Amygdala (tissue), 56 donors: ENCODE results near the gene PRR3.
"Not testable (repeated sequence)": the region's sequence is repeated elsewhere in the genome, so short reads cannot be mapped to it uniquely, and the experiment has no call there.

Experiments used
- DNase-seq, 56 donors: peaks; one replicate each; lab custom pipeline; 2025; lab: John Stamatoyannopoulos, UW

PRR3 gene, protein sequence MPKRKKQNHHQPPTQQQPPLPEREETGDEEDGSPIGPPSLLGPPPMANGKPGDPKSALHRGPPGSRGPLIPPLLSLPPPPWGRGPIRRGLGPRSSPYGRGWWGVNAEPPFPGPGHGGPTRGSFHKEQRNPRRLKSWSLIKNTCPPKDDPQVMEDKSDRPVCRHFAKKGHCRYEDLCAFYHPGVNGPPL

DNA sequence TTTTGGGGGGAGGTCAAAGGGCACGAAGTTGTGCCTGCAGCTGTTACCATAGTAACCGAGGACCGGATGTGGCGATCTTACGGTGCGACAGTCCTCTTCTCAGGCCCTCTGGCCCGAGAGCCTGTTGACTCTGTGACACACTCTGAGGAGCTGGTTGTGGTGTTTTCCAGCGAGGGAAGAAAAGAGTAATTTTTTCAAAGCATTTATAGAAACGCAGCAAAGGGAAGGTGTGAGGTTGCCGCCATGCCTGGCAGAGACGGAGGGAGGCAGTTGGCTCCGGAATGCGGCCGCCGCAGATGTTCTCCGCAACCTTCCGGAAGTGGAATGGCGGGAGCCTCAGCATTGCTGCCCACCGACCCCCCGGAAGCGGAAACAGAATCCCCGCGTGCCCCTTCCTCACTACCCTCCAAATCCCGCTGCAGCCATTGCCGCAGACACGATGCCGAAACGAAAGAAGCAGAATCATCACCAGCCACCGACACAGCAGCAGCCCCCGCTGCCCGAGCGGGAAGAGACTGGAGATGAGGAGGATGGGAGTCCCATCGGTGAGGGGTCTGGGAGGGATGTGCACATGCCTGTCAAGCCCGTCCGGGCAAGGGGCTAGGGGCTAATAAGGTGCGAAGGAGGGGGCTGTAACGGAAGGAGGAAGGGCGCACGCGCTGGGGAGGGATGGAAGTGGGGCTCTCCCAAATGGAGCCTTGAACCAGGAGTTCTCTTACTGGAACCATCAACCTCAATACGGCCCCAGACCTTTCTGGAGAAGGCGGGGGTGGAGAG lies at the start of gene PRR3:
TSS of gene PRR3 (plus strand) at position 390 of the 777 bp plus-strand sequence. CDS start at position 440, 50 bp downstream.
- peak; percentile 70 to 97 (median 92) for DNase-seq

DNA sequence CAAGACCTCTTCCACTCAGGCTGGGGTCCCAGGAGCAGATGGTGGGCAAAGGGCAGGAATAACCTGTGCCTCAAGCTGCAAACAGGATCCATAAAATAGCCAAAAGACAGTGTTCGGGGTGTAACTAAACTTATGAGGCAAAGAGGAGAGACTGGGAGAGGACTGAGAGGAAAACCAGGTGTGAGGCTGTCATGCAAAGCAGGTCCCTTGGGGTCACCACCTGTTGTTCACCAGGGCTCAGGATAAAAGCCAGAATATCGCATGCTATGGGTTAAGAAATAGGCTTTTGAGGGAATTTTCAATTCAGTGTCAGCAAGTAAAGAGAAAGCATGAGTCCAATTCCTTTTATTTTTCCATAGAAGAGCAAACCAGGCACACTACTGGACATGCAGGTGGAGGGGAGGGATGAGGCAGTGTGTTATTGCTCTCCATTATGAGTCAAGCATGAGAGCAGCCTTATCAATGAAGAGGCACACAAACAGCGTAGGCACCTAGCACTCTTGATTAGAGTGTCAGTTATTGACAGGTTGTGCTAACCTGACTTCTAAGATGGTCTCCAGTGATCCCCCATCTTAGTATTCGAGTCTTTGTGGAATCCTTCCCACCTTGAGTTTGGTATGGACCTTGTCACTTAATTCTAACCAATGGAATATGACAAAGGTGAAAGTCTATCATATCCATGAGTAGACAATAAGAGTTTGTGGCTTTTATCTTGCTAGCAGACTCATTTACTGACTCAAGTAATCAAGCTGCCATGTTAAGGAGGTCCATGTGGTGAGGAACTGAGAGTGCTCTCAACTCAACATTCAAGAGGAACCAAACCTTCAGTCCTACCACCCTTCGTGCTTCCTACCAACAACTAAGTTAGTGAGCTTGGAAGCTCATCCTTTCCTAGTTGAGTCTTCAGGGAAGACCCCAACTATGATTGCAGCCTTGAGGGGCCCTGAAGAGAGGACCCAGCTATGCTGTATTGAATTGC lies 49.0 kb upstream of the PRR3 start:
- DNase-seq, result no peak

DNA sequence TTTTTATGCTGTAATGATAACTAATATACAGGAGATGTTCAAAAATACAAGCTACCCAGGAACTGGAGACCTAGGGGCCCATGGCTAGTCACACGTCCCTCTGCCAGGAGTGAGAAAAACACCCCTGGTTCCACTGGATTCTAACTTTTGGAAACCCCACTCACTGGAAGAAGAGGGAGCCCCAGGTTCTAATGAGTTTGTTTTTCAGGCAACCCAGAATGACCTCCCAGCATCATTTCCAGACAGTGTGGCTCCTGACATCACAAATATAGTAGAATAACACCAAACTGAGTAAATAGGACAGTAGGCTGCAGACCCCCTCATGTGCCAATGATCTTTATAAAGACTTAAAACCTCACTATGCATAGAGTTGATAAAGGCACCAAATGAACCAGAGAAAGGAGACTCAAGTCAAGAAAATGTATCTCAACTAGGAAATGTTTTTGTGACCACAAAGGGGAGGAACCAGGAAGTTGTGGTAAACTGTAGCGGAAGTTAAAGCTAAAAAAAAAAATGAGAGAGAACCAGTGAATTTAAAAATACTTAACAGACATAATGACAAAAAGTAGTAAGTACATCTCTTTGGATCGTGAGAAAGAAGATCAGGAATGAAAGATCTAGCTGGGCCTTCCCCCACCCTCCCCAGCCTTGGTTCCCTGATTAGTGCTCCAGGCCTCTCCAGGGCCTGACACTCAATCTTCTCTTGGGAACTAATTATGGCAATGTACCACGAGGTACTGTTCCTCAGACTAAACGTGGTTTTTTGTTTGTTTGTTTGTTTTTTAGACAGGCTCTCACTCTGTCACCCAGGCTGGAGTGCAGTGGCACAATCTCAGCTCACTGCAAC lies 48.0 kb upstream of the PRR3 start:
- no peak for DNase-seq

DNA sequence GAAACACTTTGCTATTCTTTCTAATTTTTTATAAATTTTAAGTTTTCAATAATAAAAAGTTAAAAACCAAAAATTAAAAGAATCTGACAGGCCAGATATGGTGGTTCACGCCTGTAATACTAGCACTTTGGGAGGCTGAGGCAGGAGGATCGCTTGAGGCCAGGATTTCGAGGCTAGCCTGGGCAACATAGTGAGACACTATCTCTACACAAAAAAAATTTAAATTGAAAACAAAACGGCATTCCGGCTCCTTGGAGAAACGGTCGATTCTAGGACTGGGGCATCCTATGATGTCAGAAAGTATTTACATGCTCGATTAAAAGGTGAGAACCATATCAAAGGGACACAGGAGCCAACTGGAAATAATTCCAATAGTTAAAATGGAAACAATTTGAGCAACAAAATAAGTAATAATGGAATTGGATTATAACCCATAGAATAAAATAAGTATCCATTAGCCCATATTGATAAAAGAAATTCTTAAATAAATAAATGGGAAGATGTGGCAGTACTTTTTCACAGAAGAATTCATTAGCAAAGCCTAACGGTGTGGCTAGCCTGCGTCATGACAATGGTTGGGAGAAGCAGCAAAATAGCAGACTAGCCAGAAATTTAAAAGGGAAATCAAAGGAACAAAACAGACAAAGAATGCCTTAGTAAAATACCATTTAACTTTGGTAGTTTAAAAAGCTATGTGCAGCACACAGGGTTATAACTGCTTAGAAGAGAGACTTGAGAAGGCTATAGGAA lies 46.5 kb upstream of the PRR3 start:
- DNase-seq, result no peak

DNA sequence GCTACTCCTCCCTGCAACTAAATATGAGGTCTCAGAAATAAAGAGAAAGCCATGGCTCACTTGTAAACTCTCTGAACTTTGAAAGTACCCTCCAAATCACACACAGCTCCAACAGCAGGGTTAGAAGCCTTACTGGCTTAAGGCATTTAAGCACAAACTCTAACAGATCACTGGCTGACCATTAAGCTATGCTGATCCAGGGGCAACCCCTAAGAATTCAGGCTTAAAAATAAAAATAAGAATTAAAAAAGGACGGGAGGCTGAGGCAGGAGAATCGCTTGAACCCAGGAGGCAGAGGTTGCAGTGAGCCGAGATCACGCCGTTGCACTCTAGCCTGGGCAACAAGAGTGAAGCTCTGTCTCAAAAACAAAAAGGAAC lies 45.9 kb upstream of the PRR3 start:
- no peak for DNase-seq

DNA sequence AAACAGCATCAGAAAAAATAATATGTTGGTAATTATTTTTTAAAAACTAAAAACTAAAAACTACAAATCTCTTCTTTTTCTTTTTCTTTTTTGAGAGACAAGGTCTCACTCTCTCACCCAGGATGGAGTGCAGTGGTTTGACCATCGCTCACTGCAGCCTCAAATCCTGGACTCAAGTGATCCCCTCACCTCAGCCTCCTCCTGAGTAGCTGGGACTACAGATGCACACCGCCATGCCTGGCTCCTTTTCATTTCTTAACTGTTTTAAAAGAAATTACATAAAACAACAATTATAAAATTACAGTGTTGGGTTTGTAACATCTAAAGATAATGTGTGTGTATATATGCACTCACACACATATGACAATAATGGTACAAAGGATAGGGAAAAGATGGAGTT lies 43.6 kb upstream of the PRR3 start:
- DNase-seq, result no peak

DNA sequence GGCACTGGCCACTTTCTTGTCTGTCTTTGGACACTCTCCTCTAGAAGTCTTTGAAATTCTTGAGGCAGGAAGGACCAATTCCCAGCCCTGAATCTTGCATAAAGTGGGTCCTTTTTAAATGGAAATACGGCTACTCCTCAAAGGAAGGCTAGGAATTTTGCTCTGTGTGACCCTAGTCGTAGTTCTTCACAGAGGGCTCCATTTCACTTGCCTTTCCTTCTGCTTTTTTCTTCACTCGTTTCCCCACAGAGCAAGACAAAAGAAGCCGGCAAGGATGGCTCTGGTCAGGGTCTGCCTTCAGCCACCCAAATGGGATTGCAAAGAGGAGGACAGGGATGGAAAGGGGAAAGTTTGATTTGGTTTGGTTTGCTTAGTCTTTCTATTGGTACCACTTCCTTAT lies 42.0 kb upstream of the PRR3 start:
- no peak for DNase-seq

DNA sequence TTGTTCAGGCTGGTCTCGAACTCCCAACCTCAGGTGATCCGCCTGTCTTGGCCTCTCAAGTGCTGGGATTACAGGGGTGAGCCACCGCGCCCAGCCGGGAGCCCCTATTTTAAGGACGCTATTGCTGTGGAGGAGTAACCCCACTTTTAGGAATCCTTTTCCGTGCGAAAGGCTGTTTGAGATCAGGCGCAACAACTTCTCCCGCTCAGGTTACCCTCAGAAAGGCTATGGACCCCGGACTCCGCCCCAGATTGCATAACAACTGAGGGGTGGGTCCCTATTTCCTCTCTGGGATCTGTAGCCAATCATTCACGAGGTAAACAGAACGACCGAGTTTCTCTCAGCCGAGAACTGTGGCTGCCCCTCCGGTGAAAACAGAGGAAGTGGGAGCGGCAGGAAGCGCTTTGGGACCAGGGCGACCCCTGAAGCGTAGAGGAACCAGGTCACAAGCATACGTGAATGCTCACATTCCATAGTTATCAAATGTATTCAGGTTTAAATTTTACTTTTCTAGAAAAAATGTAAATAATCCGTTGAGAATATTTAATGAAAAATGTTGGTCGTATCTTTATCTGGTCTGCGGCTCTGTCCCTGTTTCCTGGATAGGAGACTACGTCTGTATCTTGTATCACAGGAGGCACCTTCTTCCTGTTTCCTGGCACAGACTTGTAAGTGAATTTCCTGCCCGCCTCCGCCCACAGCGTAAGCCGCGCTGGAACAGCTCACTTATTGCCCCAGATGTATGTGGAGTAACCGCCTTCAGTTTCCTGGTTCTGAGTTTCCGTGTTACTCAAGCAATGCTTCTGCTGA lies 40.9 kb upstream of the PRR3 start:
- peak in 47 of 56 donors; percentile 3 to 77 (median 31) for DNase-seq

DNA sequence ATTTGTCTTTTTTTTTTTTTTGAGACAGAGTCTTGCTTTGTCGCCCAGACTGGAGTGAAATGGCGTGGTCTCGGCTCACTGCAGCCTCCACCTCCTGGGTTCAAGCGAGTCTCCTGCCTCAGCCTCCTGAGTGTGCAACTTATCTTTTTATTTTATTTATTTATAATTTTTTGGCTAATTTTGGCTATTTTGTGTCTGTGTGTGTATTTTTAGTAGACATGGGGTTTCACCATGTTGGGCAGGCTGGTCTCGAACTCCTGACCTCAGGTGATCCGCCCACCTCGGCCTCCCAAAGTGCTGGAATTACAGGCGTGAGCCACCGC lies 40.4 kb upstream of the PRR3 start:
- DNase-seq, result not testable (repeated sequence)

DNA sequence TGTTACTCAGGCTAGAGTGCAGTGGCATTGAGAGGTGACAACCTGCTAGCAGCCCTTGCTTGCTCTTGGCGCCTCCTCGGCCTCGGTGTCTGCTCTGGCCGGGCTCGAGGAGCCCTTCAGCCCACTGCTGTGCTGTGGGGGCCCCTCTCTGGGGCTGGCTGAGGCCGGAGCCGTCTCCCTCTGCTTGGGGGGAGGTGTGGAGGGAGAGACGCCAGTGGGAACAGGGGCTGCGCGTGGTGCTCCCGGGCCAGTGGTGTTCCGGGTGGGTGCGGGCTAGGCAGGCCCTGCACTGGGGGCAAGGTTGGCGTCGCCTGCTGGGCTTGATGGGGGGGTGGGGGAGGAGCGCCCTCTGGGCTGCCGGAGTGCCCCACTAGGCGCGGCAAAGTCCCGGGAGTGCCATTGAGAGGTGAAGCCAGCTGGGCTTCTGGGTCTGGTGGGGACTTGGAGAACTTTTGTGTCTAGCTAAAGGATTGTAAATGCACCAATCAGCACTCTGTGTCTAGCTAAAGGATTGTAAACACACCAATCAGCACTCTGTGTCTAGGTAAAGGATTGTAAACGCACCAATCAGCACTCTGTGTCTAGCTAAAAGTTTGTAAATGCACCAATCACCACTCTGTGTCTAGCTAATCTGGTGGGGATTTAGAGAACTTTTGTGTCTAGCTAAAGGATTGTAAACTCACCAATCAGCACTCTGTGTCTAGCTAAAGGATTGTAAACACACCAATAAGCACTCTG lies 39.2 kb upstream of the PRR3 start:
- DNase-seq, result not testable (repeated sequence)

DNA sequence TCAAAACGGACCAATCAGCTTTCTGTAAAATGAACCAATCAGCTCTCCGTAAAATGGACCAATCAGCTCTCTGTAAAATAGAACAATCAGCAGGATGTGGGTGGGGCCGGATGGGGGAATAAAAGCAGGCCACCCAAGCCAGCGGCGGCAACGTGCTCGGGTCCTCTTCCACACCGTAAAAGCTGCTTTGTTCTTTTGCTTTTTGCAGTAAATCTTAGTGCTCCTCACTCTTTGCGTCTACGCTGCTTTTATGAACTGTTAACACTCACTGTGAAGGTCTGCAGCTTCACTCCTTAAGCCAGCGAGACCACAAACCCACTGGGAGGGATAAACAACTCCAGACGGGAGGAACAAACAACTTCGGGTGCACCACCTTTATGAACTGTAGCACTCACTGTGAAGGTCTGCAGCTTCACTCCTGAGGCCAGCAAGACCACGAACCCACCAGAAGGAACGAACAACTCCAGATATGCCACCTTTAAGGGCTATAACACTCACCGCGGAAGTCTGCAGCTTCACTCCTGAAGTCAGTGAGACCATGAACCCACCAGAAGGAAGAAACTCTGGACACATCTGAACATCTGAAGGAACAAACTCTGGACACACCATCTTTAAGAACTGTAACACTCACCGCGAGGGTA lies 38.5 kb upstream of the PRR3 start:
- not testable (repeated sequence) for DNase-seq

DNA sequence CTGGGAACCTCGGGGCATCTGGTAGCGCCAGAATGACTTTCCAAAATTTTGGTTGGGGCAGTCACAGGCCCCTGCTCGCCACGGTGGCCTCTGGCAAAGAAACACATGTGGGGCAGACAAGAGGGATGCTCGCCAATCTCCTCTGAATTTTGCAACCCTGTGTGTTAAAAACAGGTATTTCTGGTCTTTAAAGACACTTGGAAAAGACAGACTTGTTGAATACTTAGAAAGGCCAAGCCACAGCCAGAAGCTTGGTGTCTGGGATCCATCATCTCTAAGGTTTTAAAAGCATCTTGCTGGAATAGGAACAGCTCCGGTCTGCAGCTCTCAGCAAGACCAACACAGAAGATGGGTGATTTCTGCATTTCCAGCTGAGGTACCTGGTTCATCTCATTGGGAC lies 36.6 kb upstream of the PRR3 start:
- no peak for DNase-seq

DNA sequence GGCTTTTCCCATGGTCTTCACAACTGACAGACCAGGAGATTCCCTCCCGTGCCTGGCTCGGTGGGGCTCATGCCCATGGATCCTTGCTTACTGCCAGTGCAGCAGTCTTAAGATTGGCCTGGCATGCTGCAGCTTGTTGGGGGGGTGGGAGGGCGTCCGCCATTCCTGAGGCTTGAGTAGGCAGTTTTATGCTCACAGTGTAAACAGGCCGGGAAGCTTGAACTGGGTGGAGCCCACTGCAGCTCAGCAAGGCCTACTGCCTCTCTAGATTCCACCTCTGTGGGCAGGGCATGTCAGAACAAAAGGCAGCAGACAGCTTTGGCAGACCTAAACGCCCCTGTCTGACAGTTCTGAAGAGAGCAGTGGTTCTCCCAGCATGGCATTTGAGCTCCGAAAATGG lies 36.0 kb upstream of the PRR3 start:
- DNase-seq, result not testable (repeated sequence)

DNA sequence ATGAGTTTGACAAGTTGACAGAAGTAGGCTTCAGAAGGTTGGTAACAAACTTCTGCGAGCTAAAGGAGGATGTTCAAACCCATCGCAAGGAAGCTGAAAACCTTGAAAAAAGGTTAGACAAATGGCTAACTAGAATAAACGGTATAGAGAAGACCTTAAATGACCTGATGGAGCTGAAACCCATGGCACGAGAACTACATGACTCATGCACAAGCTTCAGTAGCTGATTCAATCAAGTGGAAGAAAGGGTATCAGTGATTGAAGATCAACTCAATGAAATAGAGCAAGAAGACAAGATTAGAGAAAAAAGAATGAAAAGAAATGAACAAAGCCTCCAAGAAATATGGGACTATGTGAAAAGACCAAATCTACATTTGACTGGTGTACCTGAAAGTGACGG lies 35.1 kb upstream of the PRR3 start:
- DNase-seq, result not testable (repeated sequence)

DNA sequence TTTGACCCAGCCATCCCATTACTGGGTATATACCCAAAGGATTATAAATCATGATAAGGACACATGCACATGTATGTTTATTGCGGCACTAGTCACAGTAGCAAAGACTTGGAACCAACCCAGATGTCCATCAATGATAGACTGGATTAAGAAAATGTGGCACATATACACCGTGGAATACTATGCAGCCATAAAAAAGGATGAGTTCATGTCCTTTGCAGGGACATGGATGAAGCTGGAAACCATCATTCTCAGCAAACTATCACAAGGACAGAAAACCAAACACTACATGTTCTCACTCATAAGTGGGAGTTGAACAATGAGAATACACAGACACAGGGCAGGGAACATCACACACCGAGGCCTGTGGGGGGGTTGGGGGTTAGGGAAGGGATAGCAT lies 30.7 kb upstream of the PRR3 start:
- not testable (repeated sequence) for DNase-seq

DNA sequence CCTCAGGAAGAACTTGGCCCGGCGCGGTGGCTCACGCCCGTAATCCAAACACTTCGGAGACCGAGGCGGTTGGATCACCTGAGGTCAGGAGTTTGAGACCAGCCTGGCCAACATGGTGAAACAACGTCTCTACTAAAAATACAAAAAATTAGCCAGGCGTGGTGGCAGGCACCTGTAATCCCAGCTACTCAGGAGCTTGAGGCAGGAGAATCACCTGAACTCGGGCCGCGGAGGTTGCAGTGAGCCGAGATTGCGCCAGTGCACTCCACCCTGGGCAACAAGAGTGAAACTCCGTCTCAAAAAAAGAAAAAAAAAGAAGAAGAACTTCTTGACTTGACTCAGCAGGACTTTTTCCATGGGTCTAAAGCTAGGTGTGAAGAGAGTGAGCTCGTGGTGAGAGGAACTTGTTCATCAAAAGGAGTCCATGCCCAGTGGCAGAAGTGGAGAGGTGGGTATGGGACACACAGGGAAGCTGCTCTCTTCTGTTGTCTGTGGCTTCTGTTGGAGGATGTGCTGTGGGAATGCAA lies 27.7 kb upstream of the PRR3 start:
- DNase-seq, result not testable (repeated sequence)

DNA sequence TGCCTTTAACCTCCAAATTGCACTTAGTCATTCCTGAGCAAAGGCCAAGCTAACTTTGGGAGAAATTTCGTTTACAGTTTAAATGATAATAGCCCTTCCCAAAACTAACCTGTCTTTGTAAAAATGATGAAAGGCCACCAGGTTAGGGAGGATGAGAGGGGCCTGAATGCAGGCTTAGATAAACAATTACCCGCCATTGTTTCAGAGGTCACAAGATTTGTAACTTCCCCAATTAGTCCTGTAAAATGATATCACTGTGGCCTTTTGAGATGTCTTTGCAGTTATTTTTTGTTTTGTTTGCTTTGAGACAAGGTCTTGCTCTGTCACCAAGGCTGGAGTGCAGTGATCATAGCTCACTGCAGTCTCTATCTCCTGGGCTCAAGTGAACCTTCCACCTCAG lies 27.1 kb upstream of the PRR3 start:
- no peak for DNase-seq
